Suprapubic skin (tissue), 4 donors: Measurements from ENCODE around the gene GRK2. TPM values are rescaled to one million over a fixed set of nuclear protein-coding genes. Genes with fewer than 3 reads are reported as not detected.
A peak's percentile ranks its signal among the peaks of the same experiment; 100 is the strongest.
"Not testable (repeated sequence)": the region's sequence is repeated elsewhere in the genome, so short reads cannot be mapped to it uniquely, and the experiment has no call there.

Source experiments
- DNase-seq, 2 donors: peaks; one replicate each; pipeline ENCODE4 v3.0.0-alpha.2; 2019; ENCODE audit warnings: low spot score in 2 of 2
- H3K27ac ChIP-seq: fragments of 200-600 bp; sonication (generic); one replicate; pipeline ENCODE4 v1.5.1; 2019
- H3K27me3 ChIP-seq: fragments of 200-600 bp; sonication (generic); one replicate; pipeline ENCODE4 v1.5.1; 2019
- H3K36me3 ChIP-seq: fragments of 200-600 bp; sonication (generic); one replicate; pipeline ENCODE4 v1.5.1; 2019
- H3K4me1 ChIP-seq: fragments of 200-600 bp; sonication (generic); one replicate; pipeline ENCODE4 v1.5.1; 2019
- H3K4me3 ChIP-seq: fragments of 200-600 bp; sonication (generic); one replicate; pipeline ENCODE4 v1.5.1; 2019; ENCODE audit warnings: mild to moderate bottlenecking
- H3K9me3 ChIP-seq: fragments of 200-600 bp; sonication (generic); one replicate; pipeline ENCODE4 v1.5.1; 2019
- CTCF ChIP-seq, 2 donors: fragments of 200-600 bp in 1 of 2; fragments of 450-650 bp in 1 of 2; sonication (generic) in 1 of 2; IDR thresholded peaks; one replicate each; pipeline ENCODE4 v1.5.1; 2016 to 2019; ENCODE audit warnings: antibody characterized with exemption in 2 of 2, mild to moderate bottlenecking in 1 of 2, moderate library complexity in 1 of 2
- EP300 ChIP-seq: sonication (generic); formaldehyde crosslinking; IDR thresholded peaks from one replicate; pipeline ENCODE4 v1.6.1; 2017; ENCODE audit warnings: antibody characterized with exemption
- POLR2A ChIP-seq, 2 donors: fragments of 450-650 bp; IDR thresholded peaks; one replicate each; pipeline ENCODE4 v1.6.1; 2017; ENCODE audit warnings: antibody characterized with exemption in 2 of 2, mild to moderate bottlenecking in 2 of 2, moderate library complexity in 2 of 2
- POLR2AphosphoS5 ChIP-seq, 3 donors: sonication (generic); formaldehyde crosslinking; IDR thresholded peaks; one replicate each; pipeline ENCODE4 v1.6.1; 2017; ENCODE audit warnings: antibody characterized with exemption in 3 of 3
- WGBS: methylation state at CpG from one replicate; pipeline ENCODE4 v1.1.5; 2018; 5-methylcytosine and 5-hydroxymethylcytosine counted together
- total RNA-seq, 4 donors: library from RNA; depleted of rRNA; stranded (reverse); fragments of >200 nt; gene quantifications; one replicate each; pipeline ENCODE4 v1.1.0, GENCODE V29; 2016

The GRK2 gene
- total RNA-seq, 4 donors from 2014 or later, result 84.3 to 157 (median 105) TPM

- no peaks in the 10 kb centered on the region for H3K9me3 ChIP-seq
- no peak overlapping the region for H3K4me3 ChIP-seq
- 86% methylated on average over 10 of the region's 10 CpGs for WGBS
- H3K36me3 ChIP-seq, result peaks cover 63% of the 10 kb centered on the region
- no peak overlapping the region for H3K27ac ChIP-seq
- no peaks in the 10 kb centered on the region for H3K27me3 ChIP-seq
- DNase-seq, result no peak
- peaks cover 52% of the 10 kb centered on the region for H3K4me1 ChIP-seq
- TF ChIP-seq POLR2AphosphoS5 (IDR thresholded peaks at IDR 0.05), result no peak
- TF ChIP-seq POLR2A (IDR thresholded peaks at IDR 0.05), result no peak
- no peak for TF ChIP-seq CTCF (IDR thresholded peaks at IDR 0.05)
Measured at GRCh38 chr11:67255353-67255752, 10.9 kb upstream of the GRK2 start.

GRCh38 chr11:67255864-67256263 lies 10.4 kb upstream of the GRK2 start:
- no peak for DNase-seq
- peaks cover 47% of the 10 kb centered on the region for H3K4me1 ChIP-seq
- H3K4me3 ChIP-seq, result no peak overlapping the region
- 75% methylated on average over 8 of the region's 8 CpGs for WGBS
- H3K27ac ChIP-seq, result no peak overlapping the region
- no peaks in the 10 kb centered on the region for H3K9me3 ChIP-seq
- no peaks in the 10 kb centered on the region for H3K27me3 ChIP-seq
- peaks cover 58% of the 10 kb centered on the region for H3K36me3 ChIP-seq
- TF ChIP-seq EP300 (no peak), CTCF (IDR thresholded peaks at IDR 0.05) (no peak), POLR2A (IDR thresholded peaks at IDR 0.05) (no peak), POLR2AphosphoS5 (IDR thresholded peaks at IDR 0.05) (no peak)

GRCh38 chr11:67256477-67257135 lies 9.7 kb upstream of the GRK2 start:
- Histone ChIP-seq H3K36me3 (peaks cover 54% of the 10 kb centered on the region), H3K27me3 (no peaks in the 10 kb centered on the region), H3K9me3 (no peaks in the 10 kb centered on the region), H3K4me3 (no peak overlapping the region), H3K27ac (no peak overlapping the region), H3K4me1 (peaks cover 51% of the 10 kb centered on the region)
- TF ChIP-seq POLR2A (IDR thresholded peaks at IDR 0.05) (no peak), EP300 (no peak), CTCF (IDR thresholded peaks at IDR 0.05) (no peak), POLR2AphosphoS5 (IDR thresholded peaks at IDR 0.05) (no peak)
- WGBS, result 75% methylated on average over 5 of the region's 5 CpGs
- DNase-seq, result no peak

DNA sequence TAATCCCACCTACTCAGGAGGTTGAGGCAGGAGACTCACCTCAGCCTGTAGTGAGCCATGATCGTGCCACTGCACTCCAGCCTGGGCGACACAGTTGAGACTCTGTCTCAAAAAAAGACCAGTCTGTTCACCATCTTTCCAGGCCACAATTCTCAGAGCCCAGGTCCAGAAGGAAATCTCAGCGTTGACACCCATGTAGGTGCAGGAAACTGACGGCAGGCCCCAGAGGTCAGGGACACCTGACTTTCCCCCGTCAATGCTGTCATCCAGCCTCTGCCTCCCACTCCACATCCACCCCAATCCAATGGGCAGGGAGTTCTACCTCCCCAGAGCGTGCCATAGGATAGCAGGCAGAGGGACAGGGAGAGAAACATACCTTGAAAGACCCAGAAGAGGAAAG lies 5.9 kb upstream of the GRK2 start:
- TF ChIP-seq EP300, result no peak
- TF ChIP-seq POLR2AphosphoS5 (IDR thresholded peaks at IDR 0.05), result no peak
- no peak for TF ChIP-seq CTCF (IDR thresholded peaks at IDR 0.05)
- TF ChIP-seq POLR2A (IDR thresholded peaks at IDR 0.05), result no peak
- Histone ChIP-seq H3K9me3 (no peaks in the 10 kb centered on the region), H3K27me3 (no peaks in the 10 kb centered on the region), H3K4me3 (no peak overlapping the region), H3K4me1 (peaks cover 52% of the 10 kb centered on the region), H3K36me3 (peaks cover 18% of the 10 kb centered on the region), H3K27ac (no peak overlapping the region)
- 90% methylated on average over 6 of the region's 6 CpGs for WGBS
- no peak for DNase-seq

- not testable (repeated sequence) for H3K27me3 ChIP-seq, H3K9me3 ChIP-seq
- H3K4me3 ChIP-seq, result peak overlapping the region; percentile 42
- DNase-seq, result peak in 1 of 2 donors; percentile 82
- 34% methylated on average over 32 of the region's 50 CpGs for whole genome bisulfite sequencing
- H3K27ac ChIP-seq, result peak overlapping the region; percentile 2
- peaks cover 12% of the 10 kb centered on the region for H3K36me3 ChIP-seq
- peaks cover 53% of the 10 kb centered on the region for H3K4me1 ChIP-seq
Measured at GRCh38 chr11:67260885-67261639, 5.2 kb upstream of the GRK2 start.
